HEK293 (cell line): ENCODE results near the gene ENC1.

Source experiments
- CTCF ChIA-PET: fragments of 350-600 bp; formaldehyde crosslinking; extraction: SDS; loops from one replicate; lab custom pipeline; 2021; ENCODE audit warnings: antibody characterized with exemption; lab: Yijun Ruan, JAX
- POLR2A ChIA-PET: fragments of 300-600 bp; formaldehyde crosslinking; extraction: SDS; loops from one replicate; lab custom pipeline; 2020; ENCODE audit warnings: antibody characterized with exemption, inconsistent platforms; lab: Yijun Ruan, JAX
- H3K27ac ChIP-seq: fragments of 200-500 bp; sonication (Bioruptor generic); 2 replicates; pipeline ENCODE4 v1.5.1; 2014; ENCODE audit warnings: low read depth, low read length, control low read depth, inconsistent platforms; ENCODE audit errors: extremely low read depth
- H3K36me3 ChIP-seq, 2 experiments: fragments of 200-500 bp in 1 of 2; sonication (Bioruptor generic) in 1 of 2; 1 replicate in 1 of 2; 2 replicates in 1 of 2; pipeline ENCODE4 v1.5.1; 2014 to 2017; ENCODE audit warnings: inconsistent platforms in 2 of 2, low read length in 2 of 2; ENCODE audit not compliant: control insufficient read depth in 2 of 2, insufficient read depth in 1 of 2
- H3K4me1 ChIP-seq: fragments of 200-500 bp; sonication (Bioruptor generic); 2 replicates; pipeline ENCODE4 v1.5.1; 2014; ENCODE audit warnings: mild to moderate bottlenecking, low read length, inconsistent platforms; ENCODE audit not compliant: control insufficient read depth, insufficient read depth
- H3K4me3 ChIP-seq: 2 replicates; pipeline ENCODE4 v1.5.1; 2011; ENCODE audit warnings: low read depth, mild to moderate bottlenecking, control low read depth, low read length, moderate library complexity
- H3K9me3 ChIP-seq: fragments of 200-500 bp; sonication (Bioruptor generic); 2 replicates; pipeline ENCODE4 v1.5.1; 2014; ENCODE audit warnings: low read depth, low read length, inconsistent platforms; ENCODE audit not compliant: control insufficient read depth, insufficient read depth
- ELK4 ChIP-seq: IDR thresholded peaks from 2 replicates; pipeline ENCODE4 v1.6.1; 2011; ENCODE audit warnings: mild to moderate bottlenecking, low read depth, low read length, borderline replicate concordance
- KLF9 ChIP-seq: fragments of 450-650 bp; formaldehyde crosslinking; IDR thresholded peaks from 2 replicates; pipeline ENCODE4 v1.5.1; 2016; ENCODE audit warnings: missing biosample characterization, missing genetic modification characterization, low read depth
- OVOL3 ChIP-seq: fragments of 450-650 bp; formaldehyde crosslinking; IDR thresholded peaks from 2 replicates; pipeline ENCODE4 v1.5.1; 2016; ENCODE audit warnings: missing biosample characterization, missing genetic modification characterization
- ZBTB11 ChIP-seq: fragments of 450-650 bp; formaldehyde crosslinking; conservative IDR thresholded peaks from 2 replicates; pipeline ENCODE4 v1.5.1; 2016; ENCODE audit warnings: low read depth, missing biosample characterization, missing genetic modification characterization
- ZBTB17 ChIP-seq: fragments of 450-650 bp; formaldehyde crosslinking; IDR thresholded peaks from 2 replicates; pipeline ENCODE4 v1.5.1; 2016; ENCODE audit warnings: missing biosample characterization, missing genetic modification characterization
- ZBTB7A ChIP-seq: fragments of 450-650 bp; formaldehyde crosslinking; IDR thresholded peaks from 2 replicates; pipeline ENCODE4 v1.5.1; 2016; ENCODE audit warnings: low read depth, missing biosample characterization, missing genetic modification characterization
- ZNF133 ChIP-seq: fragments of 450-650 bp; formaldehyde crosslinking; IDR thresholded peaks from 2 replicates; pipeline ENCODE4 v1.5.1; 2016; ENCODE audit warnings: missing biosample characterization, missing genetic modification characterization
- ZNF223 ChIP-seq: fragments of 450-650 bp; formaldehyde crosslinking; IDR thresholded peaks from 2 replicates; pipeline ENCODE4 v1.5.1; 2016; ENCODE audit warnings: missing biosample characterization, missing genetic modification characterization
- ZNF391 ChIP-seq: fragments of 450-650 bp; formaldehyde crosslinking; IDR thresholded peaks from 2 replicates; pipeline ENCODE4 v1.5.1; 2016; ENCODE audit warnings: low read depth, missing biosample characterization, missing genetic modification characterization, borderline replicate concordance
- ZNF394 ChIP-seq: fragments of 450-650 bp; formaldehyde crosslinking; IDR thresholded peaks from 2 replicates; pipeline ENCODE4 v1.5.1; 2016; ENCODE audit warnings: missing biosample characterization, missing genetic modification characterization, mild to moderate bottlenecking, moderate library complexity, borderline replicate concordance
- ZNF555 ChIP-seq: fragments of 450-650 bp; formaldehyde crosslinking; conservative IDR thresholded peaks from 2 replicates; pipeline ENCODE4 v1.5.1; 2017; ENCODE audit warnings: missing biosample characterization, mild to moderate bottlenecking, missing genetic modification characterization, inconsistent platforms
- ZNF596 ChIP-seq: fragments of 450-650 bp; IDR thresholded peaks from 2 replicates; pipeline ENCODE4 v1.5.0; 2018; ENCODE audit warnings: missing biosample characterization, mild to moderate bottlenecking, missing genetic modification characterization, moderate library complexity
- ZNF626 ChIP-seq: fragments of 450-650 bp; sonication (Bioruptor Pico); formaldehyde crosslinking; IDR thresholded peaks from 2 replicates; pipeline ENCODE4 v1.5.1; 2018; ENCODE audit warnings: missing biosample characterization, missing genetic modification characterization, inconsistent platforms
- ZNF639 ChIP-seq: fragments of 450-650 bp; formaldehyde crosslinking; IDR thresholded peaks from 2 replicates; pipeline ENCODE4 v1.5.1; 2016; ENCODE audit warnings: missing biosample characterization, missing genetic modification characterization
- ZNF658 ChIP-seq: fragments of 450-650 bp; formaldehyde crosslinking; IDR thresholded peaks from 2 replicates; pipeline ENCODE4; 2016; ENCODE audit warnings: missing biosample characterization, missing genetic modification characterization
- ZNF830 ChIP-seq: fragments of 450-650 bp; IDR thresholded peaks from 2 replicates; pipeline ENCODE4 v1.5.0; 2018; ENCODE audit warnings: missing biosample characterization, missing genetic modification characterization, low read depth, mild to moderate bottlenecking, moderate library complexity
- ZNF843 ChIP-seq: fragments of 450-650 bp; formaldehyde crosslinking; IDR thresholded peaks from 2 replicates; pipeline ENCODE4 v1.5.1; 2016; ENCODE audit warnings: missing biosample characterization, missing genetic modification characterization
- ZSCAN23 ChIP-seq: fragments of 450-650 bp; formaldehyde crosslinking; IDR thresholded peaks from 2 replicates; pipeline ENCODE4 v1.5.1; 2016; ENCODE audit warnings: missing biosample characterization, missing genetic modification characterization
- TF ChIP-seq, protein P1 (sequence below): fragments of 450-650 bp; formaldehyde crosslinking; IDR thresholded peaks from 2 replicates; pipeline ENCODE4 v1.5.1; 2017; ENCODE audit warnings: missing biosample characterization, missing genetic modification characterization
- TF ChIP-seq, protein P2 (sequence below): fragments of 450-650 bp; formaldehyde crosslinking; IDR thresholded peaks from 2 replicates; pipeline ENCODE4 v1.5.1; 2017; ENCODE audit warnings: missing biosample characterization, missing genetic modification characterization
- TF ChIP-seq, protein P3 (sequence below): fragments of 450-650 bp; formaldehyde crosslinking; IDR thresholded peaks from 2 replicates; pipeline ENCODE4 v1.5.1; 2016; ENCODE audit warnings: missing biosample characterization, missing genetic modification characterization, borderline replicate concordance

ENC1 gene

DNA sequence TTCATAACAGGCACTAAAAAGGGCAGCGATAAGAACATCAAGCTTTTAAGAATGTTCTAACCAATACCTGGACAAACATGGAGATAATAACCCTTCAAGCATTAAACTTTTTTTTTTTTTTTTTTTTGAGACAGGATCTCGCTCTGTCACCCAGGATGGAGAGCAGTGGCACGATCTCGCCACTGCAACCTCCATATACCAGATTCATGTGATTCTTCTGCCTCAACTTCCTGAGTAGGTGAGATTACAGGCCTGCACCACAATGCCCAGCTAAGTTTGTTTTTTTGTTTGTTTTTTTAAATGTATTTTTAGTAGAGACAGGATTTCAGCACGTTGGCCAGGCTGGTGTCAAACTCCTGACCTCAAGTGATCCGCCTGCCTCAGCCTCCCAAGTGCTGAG lies 14.7 kb upstream of the ENC1 start:
- Histone ChIP-seq H3K27ac (no peak overlapping the region), H3K36me3 (no peaks in the 10 kb centered on the region), H3K4me1 (peaks cover 7% of the 10 kb centered on the region), H3K4me3 (no peak overlapping the region), H3K9me3 (no peaks in the 10 kb centered on the region; the same call in 1 of the 2 replicates)
- CTCF ChIA-PET = interaction anchor here (0.7 to 1.1 kb wide), 4 partner anchors 285 to 1064 kb away, joined by 3 to 5 read pairs (median 4); no protein-coding TSS in a partner anchor
- POLR2A ChIA-PET = interaction anchor here (0.7 kb wide), 1 partner anchor 46 kb away, joined by 4 read pairs; no protein-coding TSS in a partner anchor
- no peak for TF ChIP-seq ZNF223 (tag by site-specific recombination)
- no peak for TF ChIP-seq ZSCAN23 (tag by site-specific recombination)
- TF ChIP-seq, protein P1, sequence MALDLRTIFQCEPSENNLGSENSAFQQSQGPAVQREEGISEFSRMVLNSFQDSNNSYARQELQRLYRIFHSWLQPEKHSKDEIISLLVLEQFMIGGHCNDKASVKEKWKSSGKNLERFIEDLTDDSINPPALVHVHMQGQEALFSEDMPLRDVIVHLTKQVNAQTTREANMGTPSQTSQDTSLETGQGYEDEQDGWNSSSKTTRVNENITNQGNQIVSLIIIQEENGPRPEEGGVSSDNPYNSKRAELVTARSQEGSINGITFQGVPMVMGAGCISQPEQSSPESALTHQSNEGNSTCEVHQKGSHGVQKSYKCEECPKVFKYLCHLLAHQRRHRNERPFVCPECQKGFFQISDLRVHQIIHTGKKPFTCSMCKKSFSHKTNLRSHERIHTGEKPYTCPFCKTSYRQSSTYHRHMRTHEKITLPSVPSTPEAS (tag by site-specific recombination) = no peak
- TF ChIP-seq ELK4 = no peak
- no peak for TF ChIP-seq KLF9 (tag by site-specific recombination)
- TF ChIP-seq, protein P2, sequence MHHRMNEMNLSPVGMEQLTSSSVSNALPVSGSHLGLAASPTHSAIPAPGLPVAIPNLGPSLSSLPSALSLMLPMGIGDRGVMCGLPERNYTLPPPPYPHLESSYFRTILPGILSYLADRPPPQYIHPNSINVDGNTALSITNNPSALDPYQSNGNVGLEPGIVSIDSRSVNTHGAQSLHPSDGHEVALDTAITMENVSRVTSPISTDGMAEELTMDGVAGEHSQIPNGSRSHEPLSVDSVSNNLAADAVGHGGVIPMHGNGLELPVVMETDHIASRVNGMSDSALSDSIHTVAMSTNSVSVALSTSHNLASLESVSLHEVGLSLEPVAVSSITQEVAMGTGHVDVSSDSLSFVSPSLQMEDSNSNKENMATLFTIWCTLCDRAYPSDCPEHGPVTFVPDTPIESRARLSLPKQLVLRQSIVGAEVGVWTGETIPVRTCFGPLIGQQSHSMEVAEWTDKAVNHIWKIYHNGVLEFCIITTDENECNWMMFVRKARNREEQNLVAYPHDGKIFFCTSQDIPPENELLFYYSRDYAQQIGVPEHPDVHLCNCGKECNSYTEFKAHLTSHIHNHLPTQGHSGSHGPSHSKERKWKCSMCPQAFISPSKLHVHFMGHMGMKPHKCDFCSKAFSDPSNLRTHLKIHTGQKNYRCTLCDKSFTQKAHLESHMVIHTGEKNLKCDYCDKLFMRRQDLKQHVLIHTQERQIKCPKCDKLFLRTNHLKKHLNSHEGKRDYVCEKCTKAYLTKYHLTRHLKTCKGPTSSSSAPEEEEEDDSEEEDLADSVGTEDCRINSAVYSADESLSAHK (tag by site-specific recombination) = no peak
- no peak for TF ChIP-seq ZBTB17 (tag by site-specific recombination)

DNA sequence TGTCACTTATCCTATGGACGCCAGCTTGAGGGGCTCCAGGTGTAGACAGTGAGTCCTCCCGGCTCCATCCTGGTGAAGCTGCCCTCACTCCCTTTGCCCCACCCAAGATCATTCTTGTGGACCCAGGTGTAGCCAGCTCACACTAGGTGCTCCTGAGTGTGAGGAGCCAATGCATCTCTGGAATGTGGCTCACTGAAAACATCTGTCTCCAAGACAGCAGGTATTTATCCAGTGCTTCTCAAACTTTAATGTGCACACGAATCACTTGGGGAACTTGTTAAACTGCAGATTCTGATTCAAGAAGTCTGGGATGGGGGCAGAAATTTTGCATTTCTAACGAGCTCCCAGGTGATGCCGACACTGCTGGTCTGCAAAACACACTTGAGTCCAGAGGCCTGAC lies 13.5 kb upstream of the ENC1 start:
- no peaks in the 10 kb centered on the region; the same call in 1 of the 2 replicates for H3K9me3 ChIP-seq
- H3K4me3 ChIP-seq = no peak overlapping the region
- H3K27ac ChIP-seq = no peak overlapping the region
- ChIA-PET POLR2A (no interaction called here), CTCF (interaction anchor here (0.7 kb wide), 1 partner anchor 9 kb away, joined by 3 read pairs; no protein-coding TSS in a partner anchor)
- peaks cover 7% of the 10 kb centered on the region for H3K4me1 ChIP-seq
- H3K36me3 ChIP-seq = no peaks in the 10 kb centered on the region
- TF ChIP-seq ZNF843 (tag by site-specific recombination) (no peak), ZNF658 (tag by site-specific recombination) (no peak), ZNF830 (tag by site-specific recombination) (no peak), ZNF133 (tag by site-specific recombination) (no peak), ZNF555 (tag by site-specific recombination) (no peak), ZBTB7A (tag by site-specific recombination) (no peak), ZBTB11 (tag by site-specific recombination) (no peak), ZNF639 (tag by site-specific recombination) (no peak), OVOL3 (tag by site-specific recombination) (no peak), ZNF626 (no peak), ZNF394 (tag by site-specific recombination) (no peak), ZNF391 (tag by site-specific recombination) (no peak), ZNF596 (tag by site-specific recombination) (no peak)
- TF ChIP-seq, protein P3, sequence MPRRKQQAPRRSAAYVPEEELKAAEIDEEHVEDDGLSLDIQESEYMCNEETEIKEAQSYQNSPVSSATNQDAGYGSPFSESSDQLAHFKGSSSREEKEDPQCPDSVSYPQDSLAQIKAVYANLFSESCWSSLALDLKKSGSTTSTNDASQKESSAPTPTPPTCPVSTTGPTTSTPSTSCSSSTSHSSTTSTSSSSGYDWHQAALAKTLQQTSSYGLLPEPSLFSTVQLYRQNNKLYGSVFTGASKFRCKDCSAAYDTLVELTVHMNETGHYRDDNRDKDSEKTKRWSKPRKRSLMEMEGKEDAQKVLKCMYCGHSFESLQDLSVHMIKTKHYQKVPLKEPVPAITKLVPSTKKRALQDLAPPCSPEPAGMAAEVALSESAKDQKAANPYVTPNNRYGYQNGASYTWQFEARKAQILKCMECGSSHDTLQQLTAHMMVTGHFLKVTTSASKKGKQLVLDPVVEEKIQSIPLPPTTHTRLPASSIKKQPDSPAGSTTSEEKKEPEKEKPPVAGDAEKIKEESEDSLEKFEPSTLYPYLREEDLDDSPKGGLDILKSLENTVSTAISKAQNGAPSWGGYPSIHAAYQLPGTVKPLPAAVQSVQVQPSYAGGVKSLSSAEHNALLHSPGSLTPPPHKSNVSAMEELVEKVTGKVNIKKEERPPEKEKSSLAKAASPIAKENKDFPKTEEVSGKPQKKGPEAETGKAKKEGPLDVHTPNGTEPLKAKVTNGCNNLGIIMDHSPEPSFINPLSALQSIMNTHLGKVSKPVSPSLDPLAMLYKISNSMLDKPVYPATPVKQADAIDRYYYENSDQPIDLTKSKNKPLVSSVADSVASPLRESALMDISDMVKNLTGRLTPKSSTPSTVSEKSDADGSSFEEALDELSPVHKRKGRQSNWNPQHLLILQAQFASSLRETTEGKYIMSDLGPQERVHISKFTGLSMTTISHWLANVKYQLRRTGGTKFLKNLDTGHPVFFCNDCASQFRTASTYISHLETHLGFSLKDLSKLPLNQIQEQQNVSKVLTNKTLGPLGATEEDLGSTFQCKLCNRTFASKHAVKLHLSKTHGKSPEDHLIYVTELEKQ (tag by site-specific recombination) = no peak
